IMR-90 (cell line): ENCODE measurements around the gene PGS1. TPM values are rescaled to one million over a fixed set of nuclear protein-coding genes. Genes with fewer than 3 reads are reported as not detected.

ENCODE experiments used
- ATAC-seq: fragments of 200-7000 bp; cut with Tn5 transposase; 2 replicates; pipeline ENCODE4 v1.9.1; 2020; ENCODE audit warnings: low read depth, mild to moderate bottlenecking, moderate library complexity
- BruUV-seq: library from RNA; stranded (reverse); fragments of 400-500 nt; replicated peaks from 2 replicates; lab custom pipeline; 2021; lab: Mats Ljungman, UMichigan
- CTCF ChIA-PET: fragments of 300-600 bp; formaldehyde crosslinking; extraction: SDS; loops from one replicate; lab custom pipeline; 2021; ENCODE audit warnings: antibody characterized with exemption; lab: Yijun Ruan, JAX
- POLR2A ChIA-PET: fragments of 300-600 bp; sonication (Branson Sonifier 250); formaldehyde crosslinking; loops from one replicate; lab custom pipeline; 2022; ENCODE audit warnings: antibody characterized with exemption; ENCODE audit not compliant: unreplicated experiment; lab: Charles Lee
- DNase-seq: peaks from one replicate; pipeline ENCODE4 v3.0.0; 2013
- H2AFZ ChIP-seq: replicated peaks from 2 replicates; pipeline ENCODE3; 2013; ENCODE audit warnings: low read length, mild to moderate bottlenecking; ENCODE audit not compliant: poor library complexity
- H2AK5ac ChIP-seq: 2 replicates; pipeline ENCODE4 v1.6.1; 2013; ENCODE audit warnings: low read depth, low read length, inconsistent platforms
- H2AK9ac ChIP-seq: replicated peaks from 2 replicates; pipeline ENCODE3; 2013; ENCODE audit warnings: mild to moderate bottlenecking, low read depth, low read length, moderate library complexity; ENCODE audit not compliant: poor library complexity
- H2BK120ac ChIP-seq: 2 replicates; pipeline ENCODE4 v1.6.1; 2013; ENCODE audit warnings: low read depth, low read length, inconsistent platforms
- H2BK15ac ChIP-seq: 3 replicates; pipeline ENCODE4 v1.6.1; 2013; ENCODE audit warnings: low read depth, low read length, inconsistent platforms
- H2BK20ac ChIP-seq: 2 replicates; pipeline ENCODE4 v1.6.1; 2013; ENCODE audit warnings: low read depth, mild to moderate bottlenecking, inconsistent platforms, low read length, moderate library complexity
- H2BK5ac ChIP-seq: 2 replicates; pipeline ENCODE4 v1.6.1; 2013; ENCODE audit warnings: mild to moderate bottlenecking, low read depth, low read length, inconsistent platforms; ENCODE audit not compliant: poor library complexity, severe bottlenecking
- H3K14ac ChIP-seq: replicated peaks from 2 replicates; pipeline ENCODE4 v1.6.1; 2013; ENCODE audit warnings: low read depth, low read length, inconsistent platforms
- H3K18ac ChIP-seq: 2 replicates; pipeline ENCODE4 v1.6.1; 2013; ENCODE audit warnings: low read depth, low read length, control low read depth
- H3K23ac ChIP-seq: 2 replicates; pipeline ENCODE4 v1.6.1; 2013; ENCODE audit warnings: low read depth, low read length, inconsistent platforms
- H3K27ac ChIP-seq: 2 replicates; pipeline ENCODE4 v1.5.1; 2013; ENCODE audit warnings: mild to moderate bottlenecking, control low read depth, low read length; ENCODE audit not compliant: insufficient read depth
- H3K27me3 ChIP-seq: 2 replicates; pipeline ENCODE4 v1.6.1; 2013; ENCODE audit warnings: low read length; ENCODE audit not compliant: control insufficient read depth, insufficient read depth
- H3K36me3 ChIP-seq: 2 replicates; pipeline ENCODE4 v1.6.1; 2013; ENCODE audit warnings: low read length, mixed read lengths; ENCODE audit not compliant: control insufficient read depth, insufficient read depth
- H3K4ac ChIP-seq: 2 replicates; pipeline ENCODE4 v1.6.1; 2013; ENCODE audit warnings: low read depth, low read length, inconsistent platforms
- H3K4me1 ChIP-seq: 2 replicates; pipeline ENCODE4 v1.6.1; 2013; ENCODE audit warnings: low read length, mixed read lengths; ENCODE audit not compliant: control insufficient read depth, insufficient read depth
- H3K4me2 ChIP-seq: 2 replicates; pipeline ENCODE4 v1.6.1; 2013; ENCODE audit warnings: low read depth, mild to moderate bottlenecking, control low read depth, low read length, moderate library complexity
- H3K4me3 ChIP-seq: 2 replicates; pipeline ENCODE4 v1.5.1; 2013; ENCODE audit warnings: low read depth, mild to moderate bottlenecking, control low read depth, low read length, moderate library complexity; ENCODE audit not compliant: insufficient read depth
- H3K56ac ChIP-seq: 2 replicates; pipeline ENCODE4 v1.6.1; 2013; ENCODE audit warnings: low read length, inconsistent platforms; ENCODE audit not compliant: insufficient read depth; ENCODE audit errors: extremely low read depth
- H3K79me1 ChIP-seq, 2 experiments: 2 replicates each; pipeline ENCODE4 v1.6.1; 2013; ENCODE audit warnings: low read length in 2 of 2, inconsistent platforms in 1 of 2, low read depth in 1 of 2
- H3K9ac ChIP-seq: 2 replicates; pipeline ENCODE4 v1.6.1; 2013; ENCODE audit warnings: low read depth, low read length, control low read depth
- H3K9me1 ChIP-seq: 2 replicates; pipeline ENCODE4 v1.6.1; 2013; ENCODE audit warnings: low read length, inconsistent platforms; ENCODE audit not compliant: insufficient read depth
- H3K9me3 ChIP-seq: 2 replicates; pipeline ENCODE4 v1.6.1; 2013; ENCODE audit warnings: low read length; ENCODE audit not compliant: control insufficient read depth, insufficient read depth
- H4K20me1 ChIP-seq: 2 replicates; pipeline ENCODE4 v1.6.1; 2013; ENCODE audit warnings: low read length, inconsistent platforms; ENCODE audit not compliant: insufficient read depth
- H4K5ac ChIP-seq: 2 replicates; pipeline ENCODE4 v1.6.1; 2013; ENCODE audit warnings: mild to moderate bottlenecking, low read depth, low read length, control low read depth
- H4K8ac ChIP-seq, 2 experiments: 2 replicates each; pipeline ENCODE4 v1.6.1; 2013; ENCODE audit warnings: low read depth in 2 of 2, low read length in 2 of 2, control low read depth in 1 of 2, inconsistent platforms in 1 of 2
- H4K91ac ChIP-seq: 2 replicates; pipeline ENCODE4 v1.6.1; 2013; ENCODE audit warnings: low read depth, low read length, inconsistent platforms; ENCODE audit not compliant: insufficient read depth
- BHLHE40 ChIP-seq: fragments of 150-350 bp; IDR thresholded peaks from 2 replicates; pipeline ENCODE4 v1.6.1; 2016; ENCODE audit warnings: mild to moderate bottlenecking, low read depth, low read length
- CEBPB ChIP-seq: IDR thresholded peaks from 2 replicates; pipeline ENCODE4 v1.6.1; 2012; ENCODE audit warnings: low read depth, low read length, improper control_type of control experiment
- CHD1 ChIP-seq: IDR thresholded peaks from 2 replicates; pipeline ENCODE4 v1.6.1; 2012; ENCODE audit warnings: low read depth, low read length, improper control_type of control experiment
- FOS ChIP-seq: fragments of 150-350 bp; IDR thresholded peaks from 2 replicates; pipeline ENCODE4 v1.6.1; 2016; ENCODE audit warnings: low read depth, low read length
- POLR2A ChIP-seq: IDR thresholded peaks from 2 replicates; pipeline ENCODE4 v1.6.1; 2012; ENCODE audit warnings: mild to moderate bottlenecking, low read depth, low read length
- RFX5 ChIP-seq: IDR thresholded peaks from 2 replicates; pipeline ENCODE4 v1.8.0; 2012; ENCODE audit warnings: low read depth, mild to moderate bottlenecking, low read length, moderate library complexity
- WGBS, 2 experiments: methylation state at CpG; one replicate each; pipeline versions ENCODE4 v1.1.5 to v1.1.7; 2013; ENCODE audit warnings: missing lambda C conversion rate in 2 of 2; ENCODE audit not compliant: insufficient read length in 1 of 2; ENCODE audit errors: extremely low coverage in 2 of 2; 5-methylcytosine and 5-hydroxymethylcytosine counted together
- dilution Hi-C: fragments of 300-500 bp; cut with HindIII; formaldehyde crosslinking; loops from one replicate; pipeline ENCODE4 v1.14.3; 2018; ENCODE audit warnings: low sequenced_read_pairs; ENCODE audit not compliant: unreplicated experiment
- in situ Hi-C: fragments of 300-500 bp; cut with MboI; formaldehyde crosslinking; loops from 3 replicates; pipeline ENCODE4 v1.14.3; 2019; ENCODE audit warnings: low sequenced_read_pairs, inconsistent platforms, mixed read lengths
- intact Hi-C: fragments of 100-400 bp; cut with micrococcal nuclease; formaldehyde crosslinking; loops from 2 replicates; pipeline ENCODE4 v1.10.0; 2022
- polyA plus RNA-seq, 3 experiments: library from polyadenylated mRNA; depleted of rRNA; stranded (reverse); fragments of >200 nt; gene quantifications; 2 replicates each; pipeline ENCODE4 v1.2.3, GENCODE V29; 2012; ENCODE audit warnings: low replicate concordance in 1 of 3
- total RNA-seq: library from RNA; depleted of rRNA; stranded (reverse); fragments of >200 nt; gene quantifications from 2 replicates; pipeline ENCODE4 v1.2.3, GENCODE V29; 2012
- TF ChIP-seq, protein P1 (sequence below): fragments of 150-350 bp; IDR thresholded peaks from 2 replicates; pipeline ENCODE4 v1.6.1; 2016; ENCODE audit warnings: low read depth, mild to moderate bottlenecking, low read length, moderate library complexity, borderline replicate concordance
- TF ChIP-seq, protein P2 (sequence below): conservative IDR thresholded peaks from 2 replicates; pipeline ENCODE4 v1.5.1; 2012; ENCODE audit warnings: mild to moderate bottlenecking, low read depth, low read length, improper control_type of control experiment

PGS1 gene
- total and polyA plus RNA-seq, 2 of the 4 experiments (the other 2 are of a cell fraction), result 18.5 to 43.2 TPM

DNA sequence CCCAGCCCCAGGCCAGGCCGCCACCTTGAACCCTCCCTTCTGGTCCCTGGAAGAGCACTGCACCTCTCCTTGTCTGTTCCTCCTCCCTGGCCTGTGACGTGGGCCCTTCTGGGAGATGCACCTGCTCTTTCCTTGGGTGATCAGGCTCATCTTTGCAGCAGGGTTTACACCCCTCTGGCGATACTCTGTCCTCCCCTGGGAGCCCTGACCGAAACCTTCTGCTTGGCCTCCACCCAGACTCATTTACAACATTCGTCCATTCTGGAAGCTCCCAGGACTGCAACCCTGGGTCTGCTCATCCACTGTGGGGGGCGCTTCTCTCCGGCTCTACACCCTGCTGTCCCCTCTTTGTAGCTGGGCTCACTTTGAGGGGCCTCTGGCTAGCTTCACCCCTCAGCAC is 73.3 kb downstream of the PGS1 start:
- Histone ChIP-seq H3K18ac (no peak overlapping the region), H2BK5ac (no peak overlapping the region), H4K5ac (no peak overlapping the region), H3K9ac (no peak overlapping the region), H3K4me2 (no peak overlapping the region), H3K27ac (no peak overlapping the region), H4K20me1 (no peaks in the 10 kb centered on the region), H3K9me3 (peaks cover 2% of the 10 kb centered on the region; the same call in 1 of the 2 replicates), H3K36me3 (no peaks in the 10 kb centered on the region), H3K9me1 (no peaks in the 10 kb centered on the region), H3K14ac (no peak overlapping the region), H2BK20ac (no peak overlapping the region), H3K4me1 (no peaks in the 10 kb centered on the region; the same call in 1 of the 2 replicates), H3K4ac (no peak overlapping the region), H4K91ac (no peak overlapping the region), H2AK5ac (no peak overlapping the region; the same call in 1 of the 2 replicates), H3K79me1 (no peaks in the 10 kb centered on the region), H2BK120ac (no peak overlapping the region), H3K56ac (no peak overlapping the region), H3K4me3 (no peak overlapping the region), H3K23ac (no peak overlapping the region), H4K8ac (no peak overlapping the region), H2AK9ac (no peak overlapping the region), H2BK15ac (no peak overlapping the region), H2AFZ (no peak overlapping the region), H3K27me3 (peaks cover 18% of the 10 kb centered on the region; the same call in 1 of the 2 replicates)
- no peak for DNase-seq
- TF ChIP-seq CEBPB, result no peak
- TF ChIP-seq, protein P1, sequence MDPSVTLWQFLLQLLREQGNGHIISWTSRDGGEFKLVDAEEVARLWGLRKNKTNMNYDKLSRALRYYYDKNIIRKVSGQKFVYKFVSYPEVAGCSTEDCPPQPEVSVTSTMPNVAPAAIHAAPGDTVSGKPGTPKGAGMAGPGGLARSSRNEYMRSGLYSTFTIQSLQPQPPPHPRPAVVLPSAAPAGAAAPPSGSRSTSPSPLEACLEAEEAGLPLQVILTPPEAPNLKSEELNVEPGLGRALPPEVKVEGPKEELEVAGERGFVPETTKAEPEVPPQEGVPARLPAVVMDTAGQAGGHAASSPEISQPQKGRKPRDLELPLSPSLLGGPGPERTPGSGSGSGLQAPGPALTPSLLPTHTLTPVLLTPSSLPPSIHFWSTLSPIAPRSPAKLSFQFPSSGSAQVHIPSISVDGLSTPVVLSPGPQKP, result no peak
- no peak for TF ChIP-seq BHLHE40
- no peak for TF ChIP-seq POLR2A
- no peak for TF ChIP-seq RFX5
- TF ChIP-seq CHD1, result no peak
- TF ChIP-seq, protein P2, sequence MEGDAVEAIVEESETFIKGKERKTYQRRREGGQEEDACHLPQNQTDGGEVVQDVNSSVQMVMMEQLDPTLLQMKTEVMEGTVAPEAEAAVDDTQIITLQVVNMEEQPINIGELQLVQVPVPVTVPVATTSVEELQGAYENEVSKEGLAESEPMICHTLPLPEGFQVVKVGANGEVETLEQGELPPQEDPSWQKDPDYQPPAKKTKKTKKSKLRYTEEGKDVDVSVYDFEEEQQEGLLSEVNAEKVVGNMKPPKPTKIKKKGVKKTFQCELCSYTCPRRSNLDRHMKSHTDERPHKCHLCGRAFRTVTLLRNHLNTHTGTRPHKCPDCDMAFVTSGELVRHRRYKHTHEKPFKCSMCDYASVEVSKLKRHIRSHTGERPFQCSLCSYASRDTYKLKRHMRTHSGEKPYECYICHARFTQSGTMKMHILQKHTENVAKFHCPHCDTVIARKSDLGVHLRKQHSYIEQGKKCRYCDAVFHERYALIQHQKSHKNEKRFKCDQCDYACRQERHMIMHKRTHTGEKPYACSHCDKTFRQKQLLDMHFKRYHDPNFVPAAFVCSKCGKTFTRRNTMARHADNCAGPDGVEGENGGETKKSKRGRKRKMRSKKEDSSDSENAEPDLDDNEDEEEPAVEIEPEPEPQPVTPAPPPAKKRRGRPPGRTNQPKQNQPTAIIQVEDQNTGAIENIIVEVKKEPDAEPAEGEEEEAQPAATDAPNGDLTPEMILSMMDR, result no peak
- TF ChIP-seq FOS, result no peak
- ATAC-seq, result no peak
- in situ Hi-C loops, result no loop called here
- no TSS peak for BruUV-seq
- ChIA-PET POLR2A (no interaction called here), CTCF (no interaction called here)
- intact Hi-C loops, result no loop called here
- WGBS, 2 experiments, result 90% methylated on average over 2 of the region's 7 CpGs; no CpG with 5 or more reads in 1 of the 2 experiments
- dilution Hi-C loops, result no loop called here
